ENCODE results near the gene EGFLAM.

DNA sequence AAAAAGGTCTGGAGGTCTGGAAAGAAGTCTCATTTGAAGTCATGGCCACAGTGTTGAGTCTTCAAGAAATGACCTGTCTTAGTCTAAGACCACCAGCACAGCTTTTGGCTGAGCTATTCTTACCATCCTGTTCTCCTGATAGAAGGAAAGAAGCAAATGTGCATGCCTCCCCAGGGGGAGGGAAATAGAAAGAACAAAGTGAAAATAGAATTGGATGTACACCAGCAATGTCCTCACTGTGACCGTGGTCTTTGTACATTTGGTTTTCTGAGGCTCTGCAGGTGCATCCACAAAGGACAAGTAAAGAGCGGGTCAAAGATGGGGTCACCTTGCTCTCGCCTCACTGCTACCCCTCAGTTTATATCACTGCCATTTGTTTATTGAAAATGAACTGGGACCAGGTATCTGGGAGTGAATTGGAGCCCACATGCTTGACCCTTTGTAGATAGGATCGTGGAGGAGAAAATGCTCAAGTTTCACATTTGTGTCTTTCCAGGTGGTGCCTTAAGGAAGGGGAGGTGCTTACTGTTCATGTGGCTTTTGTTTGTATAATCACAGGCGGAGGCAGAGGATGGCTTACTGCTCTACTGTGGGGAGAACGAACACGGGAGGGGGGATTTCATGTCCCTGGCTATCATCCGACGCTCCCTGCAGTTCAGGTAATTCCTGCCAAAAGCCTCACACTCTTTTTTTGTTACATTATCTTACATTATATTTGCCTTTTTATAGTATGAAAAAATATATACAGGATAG is 150.3 kb downstream of the EGFLAM start:
- TF ChIP-seq, protein P1, sequence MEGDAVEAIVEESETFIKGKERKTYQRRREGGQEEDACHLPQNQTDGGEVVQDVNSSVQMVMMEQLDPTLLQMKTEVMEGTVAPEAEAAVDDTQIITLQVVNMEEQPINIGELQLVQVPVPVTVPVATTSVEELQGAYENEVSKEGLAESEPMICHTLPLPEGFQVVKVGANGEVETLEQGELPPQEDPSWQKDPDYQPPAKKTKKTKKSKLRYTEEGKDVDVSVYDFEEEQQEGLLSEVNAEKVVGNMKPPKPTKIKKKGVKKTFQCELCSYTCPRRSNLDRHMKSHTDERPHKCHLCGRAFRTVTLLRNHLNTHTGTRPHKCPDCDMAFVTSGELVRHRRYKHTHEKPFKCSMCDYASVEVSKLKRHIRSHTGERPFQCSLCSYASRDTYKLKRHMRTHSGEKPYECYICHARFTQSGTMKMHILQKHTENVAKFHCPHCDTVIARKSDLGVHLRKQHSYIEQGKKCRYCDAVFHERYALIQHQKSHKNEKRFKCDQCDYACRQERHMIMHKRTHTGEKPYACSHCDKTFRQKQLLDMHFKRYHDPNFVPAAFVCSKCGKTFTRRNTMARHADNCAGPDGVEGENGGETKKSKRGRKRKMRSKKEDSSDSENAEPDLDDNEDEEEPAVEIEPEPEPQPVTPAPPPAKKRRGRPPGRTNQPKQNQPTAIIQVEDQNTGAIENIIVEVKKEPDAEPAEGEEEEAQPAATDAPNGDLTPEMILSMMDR (IDR thresholded peaks at IDR 0.05) = no peak
- TF ChIP-seq POLR2A (IDR thresholded peaks at IDR 0.05) = no peak

All from heart left ventricle (tissue), 13 donors.